ENCODE results near the gene KAZN. TPM values are rescaled to one million over a fixed set of nuclear protein-coding genes. Genes with fewer than 3 reads are reported as not detected.

The KAZN gene
- polyA plus RNA-seq, 2 of the 4 experiments (the other 2 are of a cell fraction): 1.3 to 1.9 TPM

GRCh38 chr1:14812189-14812588 is 213.7 kb downstream of the KAZN start:
- Histone ChIP-seq H3K4me1 (no peaks in the 10 kb centered on the region), H3K9me3 (no peaks in the 10 kb centered on the region), H3K4me3 (no peak overlapping the region), H3K27ac (no peak overlapping the region), H3K4me2 (no peak overlapping the region)
- ATAC-seq (no peak), FAIRE-seq (no peak), DNase-seq (ENCODE audit: low read depth in 1 of 2, low spot score in 1 of 2) (no peak)
- ChIA-PET CTCF (interaction anchor here (1.3 kb wide), 1 partner anchor 22 kb away, joined by 3 read pairs; no protein-coding TSS in a partner anchor), POLR2A (no interaction called here)
- WGBS (ENCODE audit: missing lambda C conversion rate): 14% methylated on average over 3 of the region's 4 CpGs
- no peak for TF ChIP-seq FOSL2 (IDR thresholded peaks at IDR 0.05)
- TF ChIP-seq FOSL2 (CRISPR knock-in tag; IDR thresholded peaks at IDR 0.05): no peak
- no peak for TF ChIP-seq TP53 (CRISPR knock-in tag; IDR thresholded peaks at IDR 0.05)
- TF ChIP-seq PBX3 (IDR thresholded peaks at IDR 0.05): no peak
- TF ChIP-seq CEBPB (IDR thresholded peaks at IDR 0.05): no peak
- no peak for TF ChIP-seq GATA3 (IDR thresholded peaks at IDR 0.05; ENCODE audit: borderline replicate concordance)
- TF ChIP-seq MAZ (IDR thresholded peaks at IDR 0.05; ENCODE audit: borderline replicate concordance, low read depth, low read length): no peak
- no peak for TF ChIP-seq MYC (IDR thresholded peaks at IDR 0.05; ENCODE audit: borderline replicate concordance, low read length)

GRCh38 chr1:14815175-14815877 is 216.8 kb downstream of the KAZN start:
- WGBS (ENCODE audit: missing lambda C conversion rate): 8% methylated on average over 5 of the region's 7 CpGs
- Histone ChIP-seq H3K4me3 (no peak overlapping the region), H3K9me3 (no peaks in the 10 kb centered on the region), H3K27ac (no peak overlapping the region), H3K4me2 (no peak overlapping the region), H3K4me1 (no peaks in the 10 kb centered on the region)
- ChIA-PET CTCF (no interaction called here), POLR2A (no interaction called here)
- DNase-seq (ENCODE audit: low read depth in 1 of 2, low spot score in 1 of 2) (no peak), FAIRE-seq (no peak), ATAC-seq (no peak)
- TF ChIP-seq NR3C1 (IDR thresholded peaks at IDR 0.05): no peak
- no peak for TF ChIP-seq CEBPB (IDR thresholded peaks at IDR 0.05)
- no peak for TF ChIP-seq FOSL2 (IDR thresholded peaks at IDR 0.05)
- TF ChIP-seq FOSL2 (CRISPR knock-in tag; IDR thresholded peaks at IDR 0.05): no peak
- TF ChIP-seq PHF8 (IDR thresholded peaks at IDR 0.05; ENCODE audit: borderline replicate concordance, low read depth): no peak
- TF ChIP-seq EHMT2 (IDR thresholded peaks at IDR 0.05; ENCODE audit: low read depth): no peak
- no peak for TF ChIP-seq KDM5A (IDR thresholded peaks at IDR 0.05)
- TF ChIP-seq HMGXB4 (CRISPR knock-in tag; IDR thresholded peaks at IDR 0.05; ENCODE audit: borderline replicate concordance): no peak
- TF ChIP-seq ZC3H11A (IDR thresholded peaks at IDR 0.05): no peak
- no peak for TF ChIP-seq CHD2 (IDR thresholded peaks at IDR 0.05; ENCODE audit: low read length, partially characterized antibody)
- TF ChIP-seq HEYL (CRISPR knock-in tag; IDR thresholded peaks at IDR 0.05): no peak
- no peak for TF ChIP-seq NPAS2 (CRISPR knock-in tag; IDR thresholded peaks at IDR 0.05; ENCODE audit: borderline replicate concordance)
- no peak for TF ChIP-seq TFCP2L1 (CRISPR knock-in tag; IDR thresholded peaks at IDR 0.05)
- TF ChIP-seq JUNB (IDR thresholded peaks at IDR 0.05): no peak
- TF ChIP-seq, protein P1, sequence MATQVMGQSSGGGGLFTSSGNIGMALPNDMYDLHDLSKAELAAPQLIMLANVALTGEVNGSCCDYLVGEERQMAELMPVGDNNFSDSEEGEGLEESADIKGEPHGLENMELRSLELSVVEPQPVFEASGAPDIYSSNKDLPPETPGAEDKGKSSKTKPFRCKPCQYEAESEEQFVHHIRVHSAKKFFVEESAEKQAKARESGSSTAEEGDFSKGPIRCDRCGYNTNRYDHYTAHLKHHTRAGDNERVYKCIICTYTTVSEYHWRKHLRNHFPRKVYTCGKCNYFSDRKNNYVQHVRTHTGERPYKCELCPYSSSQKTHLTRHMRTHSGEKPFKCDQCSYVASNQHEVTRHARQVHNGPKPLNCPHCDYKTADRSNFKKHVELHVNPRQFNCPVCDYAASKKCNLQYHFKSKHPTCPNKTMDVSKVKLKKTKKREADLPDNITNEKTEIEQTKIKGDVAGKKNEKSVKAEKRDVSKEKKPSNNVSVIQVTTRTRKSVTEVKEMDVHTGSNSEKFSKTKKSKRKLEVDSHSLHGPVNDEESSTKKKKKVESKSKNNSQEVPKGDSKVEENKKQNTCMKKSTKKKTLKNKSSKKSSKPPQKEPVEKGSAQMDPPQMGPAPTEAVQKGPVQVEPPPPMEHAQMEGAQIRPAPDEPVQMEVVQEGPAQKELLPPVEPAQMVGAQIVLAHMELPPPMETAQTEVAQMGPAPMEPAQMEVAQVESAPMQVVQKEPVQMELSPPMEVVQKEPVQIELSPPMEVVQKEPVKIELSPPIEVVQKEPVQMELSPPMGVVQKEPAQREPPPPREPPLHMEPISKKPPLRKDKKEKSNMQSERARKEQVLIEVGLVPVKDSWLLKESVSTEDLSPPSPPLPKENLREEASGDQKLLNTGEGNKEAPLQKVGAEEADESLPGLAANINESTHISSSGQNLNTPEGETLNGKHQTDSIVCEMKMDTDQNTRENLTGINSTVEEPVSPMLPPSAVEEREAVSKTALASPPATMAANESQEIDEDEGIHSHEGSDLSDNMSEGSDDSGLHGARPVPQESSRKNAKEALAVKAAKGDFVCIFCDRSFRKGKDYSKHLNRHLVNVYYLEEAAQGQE (IDR thresholded peaks at IDR 0.05): no peak
- no peak for TF ChIP-seq SMC3 (IDR thresholded peaks at IDR 0.05)
- TF ChIP-seq ZFP36 (IDR thresholded peaks at IDR 0.05; ENCODE audit: borderline replicate concordance, partially characterized antibody): no peak
- no peak for TF ChIP-seq ZNF302 (CRISPR knock-in tag; IDR thresholded peaks at IDR 0.05)
- no peak for TF ChIP-seq MAZ (IDR thresholded peaks at IDR 0.05; ENCODE audit: borderline replicate concordance, low read depth, low read length)
- TF ChIP-seq ELK1 (IDR thresholded peaks at IDR 0.05; ENCODE audit: low read depth, low read length): no peak

Measured in A549 (cell line).